NOMO-1 (cell line): ENCODE results near the gene FHAD1.
"Not testable (repeated sequence)": the region's sequence is repeated elsewhere in the genome, so short reads cannot be mapped to it uniquely, and the experiment has no call there.

Experiments
- DNase-seq, 2 experiments: peaks; one replicate each; lab custom pipeline; 2025; ENCODE audit not compliant: unreplicated experiment in 2 of 2; lab: John Stamatoyannopoulos, UW

The FHAD1 gene

DNA sequence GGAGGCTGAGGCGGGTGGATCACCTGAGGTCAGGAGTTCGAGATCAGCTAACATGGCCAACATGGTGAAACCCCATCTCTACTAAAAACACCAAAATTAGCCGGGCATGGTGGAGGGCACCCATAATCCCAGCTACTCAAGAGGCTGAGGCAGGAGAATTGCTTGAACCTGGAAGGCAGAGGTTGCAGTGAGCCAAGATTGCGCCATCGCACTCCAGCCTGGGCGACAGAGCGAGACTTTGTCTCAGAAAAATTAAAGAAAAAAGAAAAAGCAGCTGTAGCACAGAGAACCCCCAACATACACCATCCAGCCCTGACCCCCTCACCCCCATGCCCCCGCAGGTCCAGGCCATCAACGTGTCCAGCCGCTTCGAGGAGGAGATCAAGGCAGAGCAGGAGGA is 181.2 kb downstream of the FHAD1 start:
- not testable (repeated sequence) for DNase-seq

DNA sequence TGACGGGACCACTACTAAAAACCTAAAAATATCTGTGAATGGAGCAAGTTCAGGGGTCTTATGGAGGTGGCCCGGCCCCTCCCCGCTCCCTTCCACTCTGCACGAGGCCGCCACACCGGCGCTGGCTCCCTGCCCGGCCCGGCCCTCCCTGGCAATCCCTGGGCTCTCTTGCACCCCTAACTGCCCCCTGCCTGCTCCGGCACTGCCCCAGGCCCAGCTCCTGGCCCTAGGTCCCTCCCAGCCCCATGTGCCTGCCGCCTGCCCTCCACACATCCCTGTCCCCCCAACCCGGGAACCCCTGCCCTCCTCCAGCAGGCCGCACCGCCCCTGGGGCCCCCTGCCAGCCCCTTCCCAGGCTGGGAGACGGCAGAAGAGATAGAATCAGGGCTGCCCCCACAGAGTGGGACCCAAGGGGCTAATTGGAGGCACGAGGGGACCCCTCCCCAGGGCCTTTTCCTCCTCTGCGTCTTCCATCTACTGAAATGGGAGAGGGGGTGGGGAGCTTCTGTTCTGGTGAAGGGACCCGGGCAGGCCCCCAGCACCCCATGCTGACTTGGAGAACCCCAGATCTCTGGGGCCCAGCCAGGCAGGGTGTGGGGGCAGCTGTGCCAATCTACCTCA is 181.9 kb downstream of the FHAD1 start:
- no peak for DNase-seq

DNA sequence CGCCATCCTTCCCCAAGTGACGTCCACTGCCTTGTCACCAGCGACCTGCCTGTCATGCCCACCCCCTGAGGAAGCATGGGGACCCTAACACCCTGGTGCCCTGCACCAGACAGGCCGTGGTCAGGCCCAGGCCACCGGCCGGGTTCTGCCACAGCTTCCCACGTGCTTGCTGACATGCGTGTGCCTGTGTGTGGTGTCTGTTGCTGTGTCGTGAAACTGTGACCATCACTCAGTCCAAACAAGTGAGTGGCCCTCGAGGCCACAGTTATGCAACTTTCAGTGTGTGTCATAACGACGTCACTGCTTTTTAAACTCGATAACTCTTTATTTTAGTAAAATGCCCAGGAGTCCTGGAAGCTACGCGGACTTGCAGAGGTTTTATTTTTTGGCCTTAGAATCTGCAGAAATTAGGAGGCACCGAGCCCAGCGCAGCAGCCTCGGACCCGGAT is 182.7 kb downstream of the FHAD1 start:
- no peak for DNase-seq

DNA sequence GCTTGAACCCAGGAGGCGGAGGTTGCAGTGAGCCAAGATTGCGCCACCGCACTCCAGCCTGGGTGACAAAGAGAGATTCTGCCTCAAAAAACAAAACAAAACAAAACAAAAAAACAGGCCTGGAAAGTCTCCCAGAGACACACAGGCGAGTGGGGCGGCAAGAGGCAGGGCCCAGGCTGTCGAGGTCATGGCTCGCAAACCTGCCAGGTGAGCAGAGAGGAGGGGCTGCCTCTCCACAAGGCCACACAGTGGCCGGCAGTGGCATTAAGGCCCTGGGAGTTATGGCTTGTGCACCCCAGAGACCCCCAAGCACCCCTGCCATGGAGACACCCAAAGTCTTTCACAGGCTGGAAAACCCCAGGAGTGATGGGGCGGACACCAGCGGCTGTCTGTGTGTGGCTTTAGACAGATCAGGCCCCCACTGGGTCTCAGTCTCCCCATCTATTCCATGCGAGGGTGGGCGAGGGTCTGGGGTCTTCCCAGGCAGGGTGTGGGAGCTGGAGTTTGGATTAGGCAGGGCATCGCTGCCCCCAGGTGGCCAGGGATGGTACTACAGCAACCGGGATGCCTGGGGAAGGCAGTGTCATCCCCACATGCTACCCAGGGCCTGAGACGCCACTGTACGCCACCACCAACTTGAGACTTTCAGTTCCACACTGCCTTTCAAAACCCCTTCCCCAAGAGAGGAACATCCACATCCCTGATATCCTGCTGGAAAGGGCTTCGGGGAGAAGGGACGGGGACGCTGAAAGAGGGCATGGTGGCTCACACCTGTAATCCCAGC is 184.0 kb downstream of the FHAD1 start:
- DNase-seq, result peak in 1 of 2 experiments; percentile 0

DNA sequence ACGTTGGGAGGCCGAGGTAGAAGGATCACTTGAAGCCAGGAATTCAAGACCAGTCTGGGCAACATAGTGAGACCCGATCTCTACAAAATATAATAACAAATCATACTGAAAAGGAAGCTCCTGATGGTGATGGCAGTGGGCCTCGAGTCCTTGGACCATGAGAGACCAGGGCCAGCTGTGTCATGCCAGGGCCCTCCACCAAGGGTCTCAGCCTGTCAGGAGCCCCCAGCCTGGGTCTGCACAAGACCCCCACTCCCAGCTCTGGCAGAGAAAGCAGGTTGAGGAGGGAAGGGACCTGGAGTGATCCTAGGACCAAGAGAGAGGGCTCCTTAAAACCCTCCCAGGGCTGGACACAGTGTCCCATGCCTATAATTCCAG is 184.5 kb downstream of the FHAD1 start:
- DNase-seq, result no peak

DNA sequence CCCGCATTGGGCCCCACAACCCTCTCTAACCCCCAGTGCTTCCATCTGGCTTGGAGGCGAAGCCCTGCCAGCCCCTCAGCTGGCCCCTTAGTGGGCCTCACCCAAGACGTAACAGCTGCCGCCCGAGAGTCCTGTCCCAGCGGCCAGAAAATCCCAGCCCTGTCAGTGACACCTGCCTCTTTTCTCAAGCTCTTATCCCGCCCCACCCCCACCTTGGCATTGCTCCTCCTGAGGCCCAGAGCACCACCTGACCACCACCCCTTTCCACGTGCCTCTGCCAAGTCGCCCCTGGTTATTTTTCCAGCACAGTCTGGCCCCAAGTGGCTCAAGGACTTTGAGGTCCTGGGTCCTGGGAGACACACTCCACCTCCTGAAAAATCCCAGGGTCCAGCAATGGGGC is 185.3 kb downstream of the FHAD1 start:
- DNase-seq, result no peak

DNA sequence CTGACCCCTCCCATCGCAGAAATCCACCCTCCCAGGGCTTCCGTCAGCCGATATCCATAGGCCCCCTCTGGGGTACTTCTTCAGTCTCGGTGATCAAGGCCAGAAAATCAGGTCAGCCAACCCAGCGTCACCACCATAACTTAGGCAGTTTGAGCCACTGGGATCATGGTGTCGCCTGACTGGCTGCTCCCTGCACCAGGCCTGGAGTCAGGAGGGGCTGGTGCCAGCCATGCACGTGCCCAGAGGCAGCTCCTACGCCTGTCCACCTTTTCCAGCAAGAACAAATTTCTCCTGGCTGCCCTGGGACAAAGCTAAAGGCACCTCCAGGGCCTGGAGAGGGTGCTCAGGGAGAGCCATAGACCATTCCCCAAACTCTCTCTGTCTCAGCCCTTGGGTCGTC is 186.4 kb downstream of the FHAD1 start:
- DNase-seq, result no peak

DNA sequence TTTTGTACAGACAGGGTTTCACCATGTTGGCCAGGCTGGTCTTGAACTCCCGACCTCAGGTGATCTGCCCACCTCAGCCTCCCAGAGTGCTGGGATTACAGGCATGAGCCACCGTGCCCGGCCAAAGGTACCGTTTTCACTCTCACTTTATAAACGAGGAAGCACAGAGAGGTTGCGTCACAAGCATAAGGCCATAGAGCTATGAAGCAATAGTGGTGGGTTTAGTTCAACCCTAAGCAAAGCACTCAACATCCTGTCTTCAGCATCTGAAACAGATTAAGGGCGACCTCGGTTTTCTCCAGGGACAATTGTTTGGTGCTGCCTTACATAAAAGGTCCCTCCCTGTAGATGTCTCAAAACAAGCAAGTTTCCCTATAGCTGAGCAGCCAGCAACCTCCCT is 187.7 kb downstream of the FHAD1 start:
- DNase-seq, result peak; percentile 90 to 96

DNA sequence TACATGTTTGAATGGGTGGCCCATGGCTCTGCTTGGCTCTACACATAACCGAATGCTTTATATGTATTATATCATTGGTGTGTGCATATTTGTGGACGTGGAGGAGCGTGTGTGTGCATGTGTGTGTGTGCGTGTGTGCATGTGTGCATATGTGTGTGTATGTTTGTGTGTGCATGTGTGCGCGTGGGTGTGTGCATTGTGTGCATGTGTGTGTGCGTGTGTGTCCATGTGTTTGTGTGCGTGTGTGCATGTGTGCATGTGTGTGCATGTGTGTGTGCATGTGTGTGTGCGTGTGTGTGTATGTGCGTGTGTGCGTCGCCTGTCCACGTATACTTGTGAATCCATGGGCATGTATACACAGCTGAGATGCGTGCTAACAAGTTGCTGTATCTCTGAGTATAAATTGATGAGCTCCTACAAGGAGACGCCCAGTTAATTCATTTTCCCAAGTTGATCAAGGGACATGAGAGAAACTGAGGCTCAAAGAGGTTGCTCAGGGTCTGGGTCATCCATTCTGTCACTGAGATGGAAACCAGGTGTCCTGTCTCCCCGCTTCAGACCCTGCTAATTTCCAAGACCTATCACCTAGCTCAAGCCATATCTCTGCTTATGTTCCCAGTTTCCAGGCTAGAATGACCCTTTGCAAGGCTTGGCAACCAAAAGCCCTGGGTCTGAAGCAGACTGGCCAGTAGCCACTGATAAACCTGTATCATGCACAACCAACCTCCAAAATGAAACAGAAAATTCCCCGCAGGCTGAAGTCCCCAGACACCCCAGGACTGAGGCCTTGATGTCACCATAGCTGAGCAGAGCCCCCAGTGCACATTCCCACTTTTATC is 188.4 kb downstream of the FHAD1 start:
- DNase-seq, result no peak

DNA sequence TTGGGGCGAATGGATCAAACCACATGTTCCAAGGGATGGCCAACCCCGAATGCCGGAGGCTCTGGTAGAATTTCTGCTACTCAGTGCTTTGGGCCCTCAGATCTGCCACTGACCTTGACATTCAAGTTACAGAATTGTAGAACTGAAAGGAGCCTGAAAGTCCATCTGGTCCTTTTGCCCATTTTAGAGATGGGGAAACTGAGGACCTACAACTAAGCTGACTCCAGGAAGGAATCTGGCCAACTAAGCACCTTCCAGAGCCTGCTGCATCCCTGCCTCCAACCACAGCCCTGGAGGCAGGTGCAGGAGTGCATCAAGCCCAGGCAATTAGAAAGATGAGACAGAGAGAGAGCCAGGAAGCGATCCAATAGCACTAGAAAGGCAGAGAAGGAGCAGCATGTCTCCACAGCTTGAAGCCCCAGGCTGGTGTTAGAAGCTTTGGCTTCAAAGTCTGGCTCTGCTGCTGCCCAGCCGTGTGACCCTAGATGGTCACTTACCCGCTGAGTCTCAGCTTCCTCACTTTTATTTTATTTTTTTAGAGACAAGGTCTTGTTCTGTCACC is 189.9 kb downstream of the FHAD1 start:
- no peak for DNase-seq

DNA sequence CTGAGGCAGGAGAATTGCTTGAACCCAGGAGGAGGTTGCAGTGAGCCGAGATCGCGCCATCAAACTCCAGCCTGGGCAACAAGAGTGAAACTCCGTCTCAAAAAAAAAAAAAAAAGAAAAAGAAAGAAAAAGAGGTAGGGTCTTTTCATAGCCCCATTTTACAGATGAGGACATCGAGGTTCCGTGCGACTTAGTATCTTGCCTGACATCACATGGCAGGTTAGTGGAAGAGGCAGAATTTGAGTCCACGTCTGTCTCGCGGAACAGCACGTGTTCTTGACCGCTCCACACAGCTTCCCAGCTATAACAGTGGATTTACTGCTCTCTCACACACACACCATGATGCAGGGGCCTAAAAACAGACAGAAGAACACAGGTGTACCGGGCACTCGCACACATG is 192.3 kb downstream of the FHAD1 start:
- DNase-seq, result no peak

DNA sequence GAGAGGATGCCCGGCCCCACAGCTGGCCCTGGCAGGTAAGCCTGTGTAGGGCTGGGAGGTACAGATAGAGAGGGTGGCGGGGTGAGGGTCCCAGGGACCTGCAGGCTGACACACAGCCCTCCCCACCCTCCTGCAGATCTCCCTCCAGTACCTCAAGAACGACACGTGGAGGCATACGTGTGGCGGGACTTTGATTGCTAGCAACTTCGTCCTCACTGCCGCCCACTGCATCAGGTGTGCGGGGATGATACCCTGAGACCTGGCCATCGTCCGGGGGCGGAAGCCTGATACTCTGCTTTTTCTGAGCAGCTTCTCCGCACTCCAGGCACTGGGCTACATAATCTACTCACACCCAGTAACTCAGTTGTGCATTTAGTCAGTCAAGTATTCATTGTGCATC is 193.3 kb downstream of the FHAD1 start:
- DNase-seq, result no peak

DNA sequence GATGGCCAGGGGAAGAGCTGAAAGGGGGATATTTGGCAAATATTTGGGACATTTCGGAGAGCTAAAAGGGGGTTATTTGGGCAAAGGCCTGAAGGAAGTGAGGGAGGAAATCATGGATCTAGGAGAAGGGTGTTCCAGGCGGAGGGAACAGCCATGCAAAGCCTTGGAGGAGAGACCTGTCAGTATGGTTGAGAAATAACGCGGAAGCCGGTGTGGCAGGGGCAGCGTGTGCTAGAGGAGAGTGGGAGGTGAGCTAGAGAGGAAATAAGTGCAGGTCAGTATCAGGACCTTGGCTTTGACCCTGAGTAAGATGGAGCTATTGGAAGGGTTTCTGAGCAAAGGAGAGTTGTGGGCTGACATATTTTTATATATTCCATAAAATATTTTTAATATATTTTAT is 194.2 kb downstream of the FHAD1 start:
- no peak for DNase-seq

DNA sequence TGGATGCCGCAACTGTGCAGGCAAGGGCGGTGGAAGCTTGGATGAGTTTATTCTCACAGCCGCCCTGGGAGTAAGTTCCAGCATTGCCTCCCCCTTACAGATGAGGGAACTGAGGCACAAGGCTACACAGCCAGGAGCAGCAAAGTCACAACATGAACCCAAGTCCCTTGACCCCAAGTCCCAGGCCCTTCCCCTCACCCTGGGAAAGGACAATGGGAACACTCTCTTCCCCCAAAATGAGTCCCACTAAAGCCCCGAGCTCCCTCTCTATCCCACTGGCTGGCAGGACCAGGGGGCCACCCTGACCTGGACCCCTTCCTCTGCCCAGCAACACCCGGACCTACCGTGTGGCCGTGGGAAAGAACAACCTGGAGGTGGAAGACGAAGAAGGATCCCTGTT is 195.1 kb downstream of the FHAD1 start:
- no peak for DNase-seq

DNA sequence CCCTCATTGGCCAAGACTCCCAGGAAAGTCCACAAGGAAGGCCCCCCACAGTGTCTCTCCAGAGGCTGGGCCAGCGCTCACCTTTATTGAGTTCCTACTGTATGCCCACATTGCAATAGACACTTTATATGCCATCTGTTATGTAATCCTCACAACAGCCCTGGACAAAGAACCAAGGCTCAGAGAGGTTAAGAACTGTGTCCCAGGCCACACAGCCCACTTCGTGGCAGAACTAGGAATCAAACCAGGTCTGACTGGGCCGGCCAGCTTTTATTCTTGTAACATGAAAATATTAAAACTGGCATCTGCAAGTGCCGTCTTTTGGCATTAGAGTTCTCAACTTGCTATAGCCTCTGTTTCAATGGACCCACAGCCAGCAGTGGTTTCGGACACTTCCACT is 195.7 kb downstream of the FHAD1 start:
- DNase-seq, result no peak

DNA sequence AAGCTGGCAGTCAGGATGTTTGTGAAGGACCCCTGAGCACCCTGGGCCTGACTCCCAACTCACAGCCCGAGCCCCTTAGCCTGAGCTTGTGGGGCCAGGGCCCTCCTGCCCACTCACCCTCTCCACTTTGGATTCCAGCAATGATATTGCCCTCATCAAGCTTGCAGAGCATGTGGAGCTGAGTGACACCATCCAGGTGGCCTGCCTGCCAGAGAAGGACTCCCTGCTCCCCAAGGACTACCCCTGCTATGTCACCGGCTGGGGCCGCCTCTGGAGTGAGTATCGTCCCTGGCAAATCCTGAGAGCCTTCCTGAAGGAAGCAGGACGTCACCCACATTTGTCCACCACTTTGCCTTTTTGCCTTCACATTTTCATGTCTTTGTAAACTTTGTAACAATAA is 196.3 kb downstream of the FHAD1 start:
- DNase-seq, result no peak

DNA sequence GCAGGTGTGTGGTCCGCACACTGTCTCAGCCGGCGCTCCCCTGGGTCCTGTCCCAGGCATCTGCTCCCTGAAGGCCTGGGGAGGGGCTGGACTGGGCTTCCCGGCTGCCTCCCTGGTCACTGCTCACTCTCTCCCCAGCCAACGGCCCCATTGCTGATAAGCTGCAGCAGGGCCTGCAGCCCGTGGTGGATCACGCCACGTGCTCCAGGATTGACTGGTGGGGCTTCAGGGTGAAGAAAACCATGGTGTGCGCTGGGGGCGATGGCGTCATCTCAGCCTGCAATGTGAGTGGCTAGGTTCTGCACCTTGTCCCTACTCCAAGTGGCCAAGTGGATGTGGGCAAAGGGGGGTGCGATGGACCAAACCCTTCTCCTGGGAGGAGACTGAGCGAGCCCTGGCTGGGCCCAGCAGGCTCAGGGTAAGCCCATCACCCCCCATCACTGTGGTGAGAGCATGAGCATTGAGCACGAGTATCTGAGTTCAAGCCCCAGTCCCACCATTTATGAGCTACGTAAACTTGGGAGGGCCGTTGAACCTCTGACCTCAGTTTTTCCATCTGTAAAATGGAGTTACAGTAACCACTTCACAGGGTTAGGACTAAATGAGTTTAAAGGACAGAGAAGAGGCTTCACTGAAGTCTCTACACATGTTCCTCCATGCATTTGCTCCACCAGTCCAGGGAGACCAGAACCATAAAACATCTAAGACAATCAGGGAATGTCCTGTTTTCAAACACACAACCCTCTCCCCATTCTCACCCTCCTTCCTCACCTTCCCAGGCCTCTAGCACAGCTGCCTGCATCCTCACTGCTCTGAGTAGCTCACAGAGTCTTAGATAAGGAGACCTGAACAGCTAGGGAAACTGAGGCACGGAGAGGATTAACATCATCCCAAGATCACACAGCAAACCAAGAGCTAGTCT is 197.7 kb downstream of the FHAD1 start:
- no peak for DNase-seq

DNA sequence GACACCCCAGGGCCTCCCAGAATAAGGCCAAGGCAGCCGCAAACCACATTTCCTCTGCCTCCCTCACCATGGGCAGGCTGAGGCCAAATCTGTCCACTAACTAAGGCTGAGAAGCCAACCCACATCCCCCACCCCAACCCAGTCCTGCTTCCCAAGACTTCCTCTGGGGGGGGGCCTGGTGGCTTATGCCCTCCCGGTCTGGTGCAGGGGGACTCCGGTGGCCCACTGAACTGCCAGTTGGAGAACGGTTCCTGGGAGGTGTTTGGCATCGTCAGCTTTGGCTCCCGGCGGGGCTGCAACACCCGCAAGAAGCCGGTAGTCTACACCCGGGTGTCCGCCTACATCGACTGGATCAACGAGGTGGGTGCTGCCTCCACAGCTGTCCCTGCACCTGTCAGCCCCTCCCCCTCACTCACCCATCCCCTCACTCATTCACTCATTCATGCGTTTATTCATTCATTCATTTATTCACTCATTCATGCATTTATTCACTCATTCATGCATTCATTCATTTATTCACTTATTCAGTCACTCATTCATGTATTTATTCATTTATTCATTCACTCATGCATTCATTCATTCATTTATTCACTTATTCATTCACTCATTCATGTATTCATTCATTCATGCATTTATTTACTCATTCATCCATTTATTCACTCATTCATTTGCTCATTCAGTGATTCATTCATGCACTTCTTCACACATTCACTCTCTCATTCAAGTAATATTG is 198.5 kb downstream of the FHAD1 start:
- no peak for DNase-seq

DNA sequence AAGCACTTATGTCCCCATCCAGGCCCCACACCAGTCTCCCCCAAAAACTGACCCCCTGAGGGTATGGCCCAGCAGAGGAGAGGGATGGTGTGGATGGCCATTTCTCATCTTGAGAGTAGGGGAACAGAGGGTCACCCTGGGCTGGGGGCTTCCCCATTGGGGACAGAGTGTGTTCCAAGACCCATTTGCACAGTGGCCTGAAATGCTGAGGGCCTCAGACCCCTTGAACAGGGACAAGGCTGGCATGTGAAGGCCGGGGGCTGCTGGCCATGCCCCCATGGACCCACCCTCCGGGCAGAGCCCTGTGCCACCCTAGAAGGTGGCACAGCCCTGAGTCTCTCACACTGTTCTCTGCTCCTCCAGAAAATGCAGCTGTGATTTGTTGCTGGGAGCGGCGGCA is 199.2 kb downstream of the FHAD1 start:
- DNase-seq, result no peak
